SIG-M5 treated with dmso at 0.1 percent for 504 hours (cell line): ENCODE results near the gene VDAC1.
"Not testable (repeated sequence)": the region's sequence is repeated elsewhere in the genome, so short reads cannot be mapped to it uniquely, and the experiment has no call there.

ENCODE experiments used
- DNase-seq: peaks from one replicate; lab custom pipeline; 2025; ENCODE audit not compliant: unreplicated experiment; lab: John Stamatoyannopoulos, UW

VDAC1 gene

GRCh38 chr5:133969654-133970324, 35.0 kb downstream of the VDAC1 start:
- no peak for DNase-seq

- peak; percentile 100 for DNase-seq
Observed at GRCh38 chr5:133968204-133968980, 36.4 kb downstream of the VDAC1 start, which contains the start of gene C5orf15. Gene C5orf15, minus strand, starts transcription at chr5:133968625. Its CDS starts 41 bp downstream, at chr5:133968584.

- DNase-seq: peak; percentile 23
Observed at GRCh38 chr5:133967698-133968203, 37.0 kb downstream of the VDAC1 start.

- DNase-seq: no peak
Observed at GRCh38 chr5:133967124-133967523, 37.7 kb downstream of the VDAC1 start.

- DNase-seq: no peak
Observed at GRCh38 chr5:133966090-133966489, 38.7 kb downstream of the VDAC1 start.

- DNase-seq: no peak
Observed at GRCh38 chr5:133963493-133964128, 41.2 kb downstream of the VDAC1 start.

- no peak for DNase-seq
Observed at GRCh38 chr5:133962801-133963476, 41.8 kb downstream of the VDAC1 start.

- no peak for DNase-seq
Observed at GRCh38 chr5:133962131-133962530, 42.6 kb downstream of the VDAC1 start.

GRCh38 chr5:133959643-133960042, 45.1 kb downstream of the VDAC1 start:
- DNase-seq: no peak

- DNase-seq: no peak
Observed at GRCh38 chr5:133957591-133957990, 47.2 kb downstream of the VDAC1 start.

GRCh38 chr5:133957080-133957479, 47.7 kb downstream of the VDAC1 start:
- no peak for DNase-seq

- DNase-seq: not testable (repeated sequence)
Observed at GRCh38 chr5:133956196-133956595, 48.6 kb downstream of the VDAC1 start.

GRCh38 chr5:133953568-133954145, 51.1 kb downstream of the VDAC1 start:
- no peak for DNase-seq

- DNase-seq: peak; percentile 66
Observed at GRCh38 chr5:133952729-133953567, 51.8 kb downstream of the VDAC1 start.

GRCh38 chr5:133950821-133951612, 53.8 kb downstream of the VDAC1 start:
- DNase-seq: no peak

- no peak for DNase-seq
Observed at GRCh38 chr5:133948721-133949120, 56.1 kb downstream of the VDAC1 start.

GRCh38 chr5:133947431-133947841, 57.3 kb downstream of the VDAC1 start:
- DNase-seq: no peak

GRCh38 chr5:133945568-133945967, 59.2 kb downstream of the VDAC1 start:
- DNase-seq: no peak
